ENCODE data around the gene UBD.
A peak's percentile ranks its signal among the peaks of the same experiment; 100 is the strongest.

UBD gene

GRCh38 chr6:29559524-29560287 lies at the start of gene UBD:
TSS of gene UBD (minus strand) at chr6:29559732. CDS start at chr6:29559701, 31 bp downstream.
- no peak for DNase-seq

- peak in 11 of 51 donors; percentile 23 to 58 (median 39) for DNase-seq
Measured at GRCh38 chr6:29608131-29608530, 48.6 kb upstream of the UBD start.

GRCh38 chr6:29603930-29604329 lies 44.4 kb upstream of the UBD start:
- DNase-seq, result peak in 8 of 51 donors; percentile 17 to 36 (median 24)

- DNase-seq, result no peak
Measured at GRCh38 chr6:29603456-29603855, 43.9 kb upstream of the UBD start.

- DNase-seq, result peak in 10 of 51 donors; percentile 8 to 51 (median 22)
Measured at GRCh38 chr6:29602564-29603361, 43.2 kb upstream of the UBD start.

GRCh38 chr6:29598172-29598747 lies 38.7 kb upstream of the UBD start:
- no peak for DNase-seq

GRCh38 chr6:29597184-29597583 lies 37.7 kb upstream of the UBD start:
- no peak for DNase-seq

- no peak for DNase-seq
Measured at GRCh38 chr6:29596381-29596900, 36.9 kb upstream of the UBD start.

- DNase-seq, result no peak
Measured at GRCh38 chr6:29593199-29593855, 33.8 kb upstream of the UBD start.

GRCh38 chr6:29591677-29592076 lies 32.1 kb upstream of the UBD start:
- DNase-seq, result no peak

GRCh38 chr6:29590218-29590808 lies 30.8 kb upstream of the UBD start:
- DNase-seq, result no peak

- DNase-seq, result peak in 17 of 51 donors; percentile 1 to 65 (median 22)
Measured at GRCh38 chr6:29589423-29590048, 30.0 kb upstream of the UBD start.

GRCh38 chr6:29584821-29585220 lies 25.3 kb upstream of the UBD start, which contains the start of gene OR2H2:
TSS of gene OR2H2 (plus strand) at chr6:29585121. CDS start at chr6:29587945, 2,824 bp downstream.
- DNase-seq, result no peak

- no peak for DNase-seq
Measured at GRCh38 chr6:29577544-29577943, 18.0 kb upstream of the UBD start.

- no peak for DNase-seq
Measured at GRCh38 chr6:29576056-29576455, 16.5 kb upstream of the UBD start.

- DNase-seq, result no peak
Measured at GRCh38 chr6:29567991-29568390, 8.5 kb upstream of the UBD start.

GRCh38 chr6:29567541-29567940 lies 8.0 kb upstream of the UBD start:
- DNase-seq, result no peak

GRCh38 chr6:29566856-29567255 lies 7.3 kb upstream of the UBD start:
- no peak for DNase-seq

- DNase-seq, result no peak
Measured at GRCh38 chr6:29564875-29565274, 5.3 kb upstream of the UBD start.

GRCh38 chr6:29563435-29563965 lies 4.0 kb upstream of the UBD start:
- DNase-seq, result no peak
